HG03520 (cell line): ENCODE data around the gene PTPN7.
"Not testable (repeated sequence)": the region's sequence is repeated elsewhere in the genome, so short reads cannot be mapped to it uniquely, and the experiment has no call there.

Experiments used
- ATAC-seq: cut with Tn5 transposase; IDR thresholded peaks from one replicate; pipeline ENCODE4 v1.9.1; 2021; ENCODE audit warnings: mild to moderate bottlenecking, moderate library complexity; ENCODE audit not compliant: unreplicated experiment

PTPN7 gene

DNA sequence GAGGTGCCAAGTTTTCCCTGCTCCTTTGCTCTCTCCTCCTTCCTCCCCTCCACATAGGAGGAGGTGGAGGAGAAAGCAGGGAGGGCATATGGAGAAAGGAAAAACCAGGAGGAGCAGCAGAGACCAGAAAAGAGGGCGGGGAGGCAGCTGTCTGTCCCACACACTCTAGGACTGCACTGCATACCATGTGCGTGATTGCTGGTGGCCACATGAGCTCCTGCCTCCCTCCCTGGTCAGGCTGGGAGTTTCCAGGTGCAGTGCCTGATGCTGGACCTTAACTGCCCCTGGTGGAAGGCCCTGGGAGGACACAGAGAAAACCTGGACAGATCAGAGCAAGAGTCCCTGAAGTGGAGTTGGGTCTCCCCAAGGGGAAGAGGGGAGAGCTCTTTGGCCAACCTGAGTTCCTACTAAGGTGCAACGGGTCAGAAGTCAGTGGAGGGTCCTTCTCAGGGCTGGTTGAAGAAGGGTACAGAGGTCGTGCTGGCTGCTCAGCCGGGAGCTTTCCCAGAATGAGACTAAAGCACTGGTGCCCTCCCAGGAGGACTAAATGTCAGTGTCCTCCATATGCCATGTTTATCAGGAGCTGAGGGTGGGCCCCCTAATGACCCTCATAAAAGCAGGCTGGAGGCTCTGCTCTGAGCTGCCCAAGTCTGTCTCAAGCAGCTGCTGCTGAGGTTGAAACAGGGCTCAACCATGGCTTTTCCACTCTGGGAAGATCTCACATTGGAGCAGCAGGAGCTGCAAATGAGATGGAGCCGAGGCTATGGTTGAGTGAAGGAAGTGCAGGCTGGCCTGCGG is 29.7 kb upstream of the PTPN7 start:
- no peak for ATAC-seq

DNA sequence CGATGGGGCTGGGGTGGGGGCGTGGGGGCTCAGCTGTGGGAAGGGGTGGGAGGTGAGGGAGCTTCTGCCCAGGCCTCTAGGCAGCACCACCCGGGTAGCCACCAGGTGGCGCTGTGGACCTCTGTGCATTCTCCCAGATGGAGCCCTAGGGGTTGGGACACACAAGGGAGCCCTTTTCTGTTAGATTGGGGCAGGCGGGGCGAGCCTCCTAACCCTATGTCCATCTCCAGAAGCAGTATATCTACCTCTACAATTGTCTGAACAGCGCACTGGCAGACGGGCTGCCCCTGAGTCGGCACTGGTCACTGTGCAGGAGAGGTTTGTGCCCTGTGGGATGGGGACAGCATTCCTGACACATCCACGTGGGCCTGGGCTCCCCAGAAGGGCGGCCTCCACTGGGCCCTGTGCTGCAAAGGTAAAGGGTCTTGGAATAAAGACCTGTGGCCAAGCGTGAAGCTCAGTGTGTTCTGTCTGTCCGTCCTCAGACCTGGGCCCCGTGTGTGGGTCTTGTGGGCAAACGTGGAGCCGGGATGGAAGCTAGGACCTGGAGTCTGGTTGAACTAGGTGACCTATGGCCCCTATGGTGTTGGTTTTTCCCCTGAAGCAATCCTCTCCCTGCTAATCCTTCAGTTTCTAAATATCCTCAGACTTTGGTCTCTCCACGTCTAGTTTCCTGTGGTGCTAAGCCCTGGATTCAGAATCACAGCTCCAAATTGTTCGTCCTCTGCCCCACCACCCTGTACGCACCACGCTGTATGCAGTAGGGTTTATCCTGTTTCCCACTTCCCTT is 28.8 kb upstream of the PTPN7 start:
- no peak for ATAC-seq

DNA sequence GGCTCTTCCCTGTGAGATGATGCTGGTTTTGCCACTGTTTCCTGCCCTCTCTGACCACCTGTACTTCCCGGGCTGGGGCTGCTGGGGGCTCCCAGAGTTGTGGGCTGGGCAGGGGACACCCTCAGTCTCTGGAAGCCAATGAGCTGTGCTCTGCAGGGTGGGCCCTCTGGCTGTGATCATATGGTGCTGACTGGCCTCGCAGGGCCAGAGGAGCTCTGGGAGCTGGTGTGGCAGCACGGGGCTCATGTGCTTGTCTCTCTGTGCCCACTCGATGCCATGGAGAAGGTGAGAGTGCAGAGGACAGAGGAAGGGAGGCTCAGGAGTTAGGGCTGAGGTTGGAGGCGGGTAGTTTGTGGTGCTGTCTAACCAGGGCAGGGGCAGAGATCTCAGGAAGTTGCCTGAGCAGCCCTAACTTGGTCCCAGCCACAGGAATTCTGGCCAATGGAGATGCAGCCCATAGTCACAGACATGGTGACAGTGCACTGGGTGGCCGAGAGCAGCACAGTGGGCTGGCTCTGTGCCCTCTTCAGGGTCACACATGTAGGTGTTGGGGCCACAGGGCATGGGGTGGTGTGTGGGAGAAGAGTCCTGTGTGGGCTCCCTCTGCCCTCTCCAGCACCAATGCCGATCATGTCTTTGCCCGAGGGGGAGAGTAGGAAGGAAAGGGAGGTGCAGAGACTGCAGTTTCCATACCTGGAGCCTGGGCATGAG is 27.4 kb upstream of the PTPN7 start:
- ATAC-seq, result no peak

DNA sequence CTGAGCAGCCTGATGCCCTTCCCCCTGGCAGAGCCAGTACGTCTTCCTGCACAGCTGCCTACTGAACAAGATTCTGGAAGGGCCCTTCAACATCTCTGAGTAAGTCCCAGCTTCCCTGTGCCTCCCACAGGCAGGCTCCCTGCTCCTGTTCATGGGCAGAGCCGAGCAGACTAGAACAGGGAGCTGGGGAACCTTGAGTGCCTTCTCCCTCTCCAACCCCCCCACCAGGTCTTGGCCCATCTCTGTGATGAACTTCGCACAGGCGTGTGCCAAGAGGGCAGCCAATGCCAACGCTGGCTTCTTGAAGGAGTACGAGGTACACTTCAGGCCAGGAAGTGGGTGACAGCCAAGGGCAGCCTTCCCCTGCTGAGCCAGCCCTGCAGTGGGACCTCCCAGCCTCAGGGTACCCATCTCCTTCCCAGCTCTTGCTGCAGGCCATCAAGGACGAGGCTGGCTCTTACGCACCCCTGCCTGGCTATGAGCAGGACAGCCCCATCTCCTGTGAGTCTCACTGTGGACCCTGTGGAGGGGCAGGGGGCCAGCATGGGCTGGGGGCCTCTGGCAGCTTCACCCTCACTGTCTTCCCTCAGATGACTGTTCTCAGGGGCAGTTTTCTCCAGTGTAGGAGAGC is 26.8 kb upstream of the PTPN7 start:
- no peak for ATAC-seq

DNA sequence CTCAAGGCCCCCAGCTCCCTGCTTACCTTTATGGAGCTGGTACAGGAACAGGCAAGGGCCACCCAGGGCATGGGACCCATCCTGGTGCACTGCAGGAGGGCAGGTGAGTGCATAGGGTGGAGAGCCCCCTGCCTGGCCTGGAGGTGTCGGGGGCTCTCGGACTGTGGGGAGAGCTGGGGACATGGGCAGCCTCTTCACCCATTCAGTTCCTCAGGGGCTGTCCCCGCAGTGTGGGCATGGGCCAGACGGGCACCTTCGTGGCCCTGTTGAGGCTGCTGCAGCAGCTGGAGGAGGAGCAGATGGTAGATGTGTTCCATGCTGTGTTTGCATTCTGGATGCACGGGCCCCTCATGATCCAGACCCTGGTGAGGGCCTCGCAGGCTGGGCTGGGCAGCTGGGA is 25.9 kb upstream of the PTPN7 start:
- ATAC-seq, result no peak

DNA sequence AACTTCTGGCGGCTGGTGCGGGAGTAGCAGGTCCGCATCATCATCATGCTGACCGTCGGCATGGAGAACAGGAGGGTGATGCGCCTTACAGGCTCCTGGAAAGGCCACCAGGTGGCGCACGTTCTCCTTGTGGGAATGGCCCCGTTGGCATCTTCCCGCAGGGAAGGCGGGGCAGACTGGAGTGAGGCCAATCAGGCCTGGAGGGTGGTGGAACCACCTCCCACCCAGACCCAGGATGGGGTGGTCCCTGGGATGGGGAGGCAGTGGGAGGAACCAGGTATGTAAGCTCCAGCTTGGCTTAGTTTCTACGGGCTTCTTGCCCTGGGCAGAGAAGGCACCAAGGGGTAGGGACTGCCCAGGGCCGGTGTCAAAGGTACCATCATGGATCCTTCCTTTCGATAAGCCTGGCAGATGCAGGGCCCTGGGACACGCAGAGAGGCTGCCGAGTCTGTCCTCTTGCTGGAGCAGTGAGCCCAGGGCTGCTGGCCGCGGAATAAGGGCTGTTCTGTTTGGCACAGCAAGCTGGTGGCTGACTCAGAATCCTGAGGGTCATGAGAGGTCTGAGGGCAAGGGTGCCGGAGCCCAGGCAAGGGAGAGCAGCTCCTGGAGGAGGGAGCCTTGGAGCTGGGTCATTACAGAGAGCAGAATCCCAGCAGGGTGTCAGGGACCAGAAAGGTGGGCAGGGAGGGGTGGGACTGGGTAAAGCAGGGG is 24.5 kb upstream of the PTPN7 start:
- ATAC-seq, result no peak

DNA sequence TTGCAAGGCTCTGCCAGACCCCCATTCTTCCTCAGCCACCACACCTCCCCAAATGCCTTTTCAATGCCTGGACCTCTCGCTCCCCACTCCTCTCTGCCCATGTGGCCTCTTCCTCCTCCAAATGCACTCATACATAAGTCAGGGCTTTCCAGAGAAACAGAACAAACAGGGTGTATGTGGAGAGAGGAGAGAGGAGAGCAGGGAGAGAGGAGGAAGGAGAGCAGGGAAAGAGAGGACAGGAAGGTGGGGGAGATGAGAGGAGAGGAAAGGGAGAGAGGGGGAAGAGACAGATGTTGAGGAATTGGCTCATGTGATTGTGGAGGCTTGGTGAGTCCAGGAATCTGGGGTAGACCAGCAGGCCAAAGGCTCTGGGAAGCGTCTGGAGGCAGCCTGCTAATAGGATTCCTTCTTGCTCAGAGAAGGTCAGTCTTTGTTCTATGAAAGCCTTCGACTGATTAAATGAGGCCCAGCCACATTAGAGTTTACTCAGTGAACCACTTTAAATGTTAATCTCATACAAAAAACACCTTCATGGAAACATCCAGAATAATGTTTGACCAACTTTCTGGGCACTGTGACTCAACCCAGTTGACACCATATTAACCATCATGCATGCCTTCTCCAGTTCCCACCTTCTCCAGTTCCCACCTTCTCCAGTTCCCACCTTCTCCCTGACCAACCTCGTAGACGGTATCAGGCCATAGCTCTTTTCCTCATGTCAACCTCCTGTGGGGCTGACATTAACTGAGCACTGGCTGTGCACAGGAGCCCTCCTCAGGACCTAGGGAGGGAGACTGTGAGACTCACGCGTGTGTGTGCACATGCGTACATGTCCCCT is 21.9 kb upstream of the PTPN7 start:
- no peak for ATAC-seq

DNA sequence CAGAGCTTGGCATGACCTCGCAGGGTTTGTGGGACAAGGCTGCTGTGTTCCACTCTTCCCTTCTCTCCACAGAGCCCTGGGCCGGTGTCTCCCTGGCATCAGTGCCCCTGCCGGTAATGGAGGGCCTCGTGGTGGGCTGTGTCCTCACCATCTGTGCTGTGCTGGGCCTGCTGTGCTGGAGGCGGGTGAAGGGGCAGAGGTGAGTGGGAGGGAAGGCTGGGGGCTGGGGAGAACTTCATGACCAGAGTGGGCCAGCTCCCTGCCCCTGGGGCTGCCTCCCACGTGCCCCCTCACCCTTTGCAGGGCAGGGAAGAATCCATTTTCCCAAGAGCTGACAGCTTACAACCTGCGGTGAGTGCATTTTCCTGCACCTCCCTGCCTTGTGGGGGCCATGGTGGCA is 21.2 kb upstream of the PTPN7 start:
- ATAC-seq, result no peak

DNA sequence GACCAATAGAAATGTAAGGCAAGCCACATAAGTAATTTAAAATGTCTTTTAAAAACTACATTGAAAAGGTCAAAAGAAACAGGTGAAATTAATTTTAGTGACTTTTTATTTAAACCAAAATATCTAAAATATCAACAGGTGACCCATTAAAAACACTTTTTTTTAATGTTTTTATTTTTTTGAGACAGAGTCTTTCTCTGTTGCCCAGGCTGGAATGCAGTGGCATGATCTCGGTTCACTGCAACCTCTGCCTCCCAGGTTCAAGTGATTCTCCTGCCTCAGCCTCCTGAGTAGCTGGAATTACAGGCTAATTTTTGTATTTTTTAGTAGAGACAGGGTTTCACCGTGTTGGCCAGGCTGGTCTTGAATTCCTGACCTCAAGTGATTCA is 20.3 kb upstream of the PTPN7 start:
- ATAC-seq, result not testable (repeated sequence)

DNA sequence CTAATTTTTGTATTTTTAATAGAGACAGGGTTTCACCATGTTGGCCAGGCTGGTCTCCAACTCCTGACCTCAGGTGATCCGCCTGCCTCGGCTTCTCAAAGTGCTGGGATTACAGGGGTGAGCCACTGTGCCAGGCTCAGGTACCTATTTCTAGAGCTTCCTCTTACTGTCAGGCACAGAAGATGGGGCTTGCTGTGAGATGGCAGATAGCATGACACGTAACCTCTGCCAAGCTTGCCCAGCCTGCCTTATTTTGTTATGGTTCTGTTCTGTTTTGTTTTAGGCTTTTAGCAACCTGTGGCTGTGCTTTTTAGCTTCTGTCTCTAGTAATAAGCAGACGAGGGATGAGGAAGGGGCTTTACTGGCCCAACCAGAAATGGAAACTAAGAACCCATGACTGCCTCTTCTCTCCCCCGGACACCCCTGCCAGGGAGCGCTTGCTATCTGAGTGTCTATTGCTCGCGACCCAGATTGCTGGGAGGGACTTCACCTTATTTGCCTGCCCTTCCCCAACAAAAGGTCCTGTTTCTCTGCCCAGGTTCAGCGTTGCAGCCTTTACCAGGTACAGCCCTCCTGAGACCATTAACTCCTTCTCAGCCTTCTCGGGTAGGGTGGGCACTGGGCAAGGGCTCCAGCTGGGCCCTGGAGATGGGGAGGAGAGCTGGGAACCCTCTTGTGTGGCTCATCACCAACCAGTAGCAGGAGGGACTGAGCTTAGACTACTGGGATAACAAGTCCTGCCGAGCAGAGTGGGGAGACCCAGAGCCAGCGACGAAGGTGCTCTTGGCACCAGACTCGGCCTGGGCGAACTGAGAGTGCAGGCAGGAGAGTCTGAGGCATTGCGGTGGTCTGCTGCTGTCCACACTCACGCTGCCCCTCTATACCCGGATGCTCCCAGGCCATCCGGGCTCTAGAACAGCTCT is 19.7 kb upstream of the PTPN7 start:
- ATAC-seq, result no peak

DNA sequence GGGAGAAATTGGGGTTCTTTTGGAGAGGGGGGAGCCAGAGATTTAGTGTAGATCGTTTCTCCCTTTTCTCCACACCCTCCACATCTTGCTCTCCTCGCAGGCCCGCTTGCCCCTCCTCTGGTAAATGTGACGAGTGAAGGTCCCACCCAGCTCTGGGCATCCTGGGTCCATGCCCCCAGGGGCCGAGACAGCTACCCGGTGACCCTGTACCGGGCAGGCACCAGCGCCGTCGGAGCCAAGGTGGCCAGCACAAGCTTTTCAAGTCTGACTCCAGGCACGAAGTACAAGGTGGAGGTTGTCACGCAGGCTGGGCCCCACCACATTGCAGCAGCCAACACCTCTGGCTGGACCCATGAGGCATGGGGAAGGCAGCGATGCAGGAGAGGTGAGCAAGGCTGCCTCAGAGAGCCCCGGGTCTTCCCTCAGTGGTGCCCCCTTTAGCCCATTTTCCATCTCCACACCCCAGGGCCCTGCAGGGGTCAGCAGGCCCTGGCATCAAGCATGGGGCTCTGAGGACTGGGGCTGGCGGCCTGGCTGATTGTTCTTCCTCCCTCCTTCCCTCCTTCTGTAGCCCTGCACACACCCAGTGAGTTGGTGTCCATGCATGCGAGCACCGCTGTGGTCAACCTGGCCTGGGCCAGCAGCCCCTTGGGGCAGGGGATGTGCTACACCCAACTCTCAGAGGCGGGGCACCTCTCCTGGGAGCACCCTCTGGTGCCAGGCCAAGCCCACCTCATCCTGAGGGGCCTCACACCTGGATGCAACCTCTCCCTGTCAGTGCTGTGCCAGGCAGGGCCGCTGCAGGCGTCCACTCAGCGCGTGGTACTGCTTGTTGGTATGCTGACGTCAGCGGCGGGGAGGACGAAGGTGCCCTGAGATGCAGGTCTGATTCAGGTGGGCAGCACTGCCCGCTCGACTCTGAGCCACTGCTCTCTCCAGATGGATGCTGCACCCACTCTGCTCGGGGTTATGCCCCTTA is 16.8 kb upstream of the PTPN7 start:
- ATAC-seq, result no peak

DNA sequence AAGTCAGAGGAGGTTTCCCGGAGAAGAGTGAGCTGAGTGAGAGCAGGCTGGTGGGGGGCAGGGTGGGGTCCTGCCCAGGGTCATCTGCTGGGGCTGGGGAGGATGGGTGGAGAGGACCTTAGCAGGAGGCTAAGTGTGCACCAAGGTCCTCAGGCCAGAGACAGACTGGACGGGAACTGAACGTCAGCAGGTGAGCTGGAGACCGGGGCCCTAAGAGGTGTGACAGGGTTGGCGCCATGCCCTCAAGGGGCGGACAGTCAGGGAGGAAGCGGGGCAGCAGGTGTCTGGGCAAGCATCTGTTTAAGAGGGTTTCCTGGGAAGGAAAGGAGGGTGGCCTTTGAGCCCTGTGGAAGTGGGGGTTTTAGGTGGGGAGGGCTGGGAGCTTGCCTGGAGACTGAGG is 13.6 kb upstream of the PTPN7 start:
- ATAC-seq, result no peak

DNA sequence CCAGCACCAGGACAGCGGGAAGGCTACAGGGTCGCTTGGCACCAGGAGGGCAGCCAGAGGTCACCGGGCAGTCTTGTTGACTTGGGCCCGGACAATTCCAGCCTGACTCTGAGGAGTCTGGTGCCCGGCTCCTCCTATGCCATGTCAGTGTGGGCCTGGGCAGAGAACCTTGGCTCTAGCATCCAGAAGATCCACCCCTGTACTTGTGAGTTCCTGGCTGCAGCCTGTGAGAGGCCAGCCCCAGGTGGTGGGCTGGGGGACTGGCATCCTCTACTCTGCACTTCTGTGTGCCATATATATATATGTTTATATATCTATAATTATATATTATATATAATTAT is 11.6 kb upstream of the PTPN7 start:
- no peak for ATAC-seq

DNA sequence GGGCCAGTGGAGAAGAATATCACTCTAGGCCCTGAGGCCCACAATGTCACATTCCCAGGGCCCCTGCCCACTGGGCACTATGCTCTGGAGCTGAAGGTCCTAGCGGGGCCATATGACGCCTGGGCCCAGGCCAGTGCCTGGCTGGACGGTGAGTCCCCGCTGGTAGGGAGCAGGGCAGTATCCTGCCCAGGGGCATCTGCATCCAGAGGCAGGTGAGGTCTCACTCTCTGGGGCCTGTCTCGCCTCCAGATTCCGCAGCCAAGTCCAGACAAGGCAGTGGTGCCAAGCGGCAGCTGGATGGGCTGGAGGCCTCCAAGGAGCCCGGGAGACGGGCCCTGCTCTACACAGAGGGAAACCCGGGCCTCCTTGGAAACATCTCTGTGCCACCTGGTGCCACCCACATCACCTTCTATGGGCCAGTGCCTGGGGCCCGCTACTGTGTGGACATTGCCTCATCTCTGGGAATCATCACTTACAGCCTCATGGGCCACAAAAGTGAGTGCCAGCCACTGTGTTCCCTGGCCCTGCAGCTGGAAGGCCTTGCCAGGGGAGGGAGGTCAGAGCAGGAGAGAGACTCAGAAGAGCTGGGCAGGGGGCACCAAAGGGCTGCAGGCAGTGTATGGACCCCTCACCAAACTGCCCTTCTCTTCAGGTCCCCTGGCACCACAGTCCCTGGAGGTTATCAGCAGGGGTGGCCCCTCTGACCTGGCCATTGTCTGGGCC is 11.1 kb upstream of the PTPN7 start:
- ATAC-seq, result no peak

DNA sequence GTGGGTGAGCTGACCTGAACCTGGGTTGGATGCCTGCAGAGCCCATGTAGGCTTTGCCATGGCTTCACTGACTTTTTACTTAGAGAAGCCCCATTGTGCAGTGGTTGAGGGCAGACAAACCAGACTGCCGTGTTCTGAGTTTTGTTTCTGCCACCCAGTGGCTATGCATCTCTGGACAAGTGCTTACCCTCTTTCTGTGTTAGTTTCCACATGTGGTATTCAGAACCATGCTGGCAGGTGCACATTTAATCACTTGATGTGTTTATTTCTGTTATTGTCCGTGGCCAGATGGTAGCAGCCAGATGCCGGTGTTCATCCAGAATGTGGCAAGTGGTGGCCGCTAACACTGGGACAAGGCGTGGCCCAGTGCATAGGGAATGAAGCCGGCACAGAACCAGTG is 10.3 kb upstream of the PTPN7 start:
- ATAC-seq, result no peak

DNA sequence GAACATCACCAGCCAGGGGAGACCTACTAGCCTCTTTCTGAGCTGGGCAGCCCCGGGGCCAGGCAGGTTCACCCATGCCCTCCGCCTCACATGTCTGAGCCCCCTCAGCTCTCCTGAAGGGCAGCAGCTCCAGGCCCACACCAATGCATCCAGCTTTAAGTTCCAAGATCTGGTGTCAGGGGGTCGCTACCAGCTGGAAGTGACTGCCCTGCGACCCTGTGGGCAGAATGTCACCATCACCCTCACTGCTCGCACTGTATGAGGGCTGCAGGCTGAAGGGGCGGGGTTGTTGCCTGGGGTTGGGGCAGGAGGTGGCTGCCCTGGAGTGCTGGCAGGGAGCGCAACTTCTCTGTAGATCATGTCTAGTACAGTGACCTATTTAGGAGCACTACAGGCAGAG is 8.5 kb upstream of the PTPN7 start:
- ATAC-seq, result no peak
